Peyer's patch (tissue), 4 donors: ENCODE results near the gene AUTS2. TPM values are rescaled to one million over a fixed set of nuclear protein-coding genes. Genes with fewer than 3 reads are reported as not detected.

ENCODE experiments used
- DNase-seq, 3 donors: peaks; one replicate each; pipeline ENCODE4 v3.0.0-alpha.2; 2017 to 2019
- H3K27ac ChIP-seq, 4 donors: fragments of 200-600 bp; sonication (generic); one replicate each; pipeline ENCODE4 v1.5.1; 2016 to 2019
- H3K27me3 ChIP-seq, 2 donors: fragments of 200-600 bp; sonication (generic); one replicate each; pipeline ENCODE4 v1.5.1; 2019
- H3K36me3 ChIP-seq, 3 donors: fragments of 200-600 bp; sonication (generic); one replicate each; pipeline ENCODE4 v1.5.1; 2016 to 2019
- H3K4me1 ChIP-seq, 4 donors: fragments of 200-600 bp; sonication (generic); one replicate each; pipeline ENCODE4 v1.5.1; 2016 to 2019
- H3K4me3 ChIP-seq, 4 donors: fragments of 200-600 bp; sonication (generic); 1 replicate in 3 of 4; 2 replicates in 1 of 4; pipeline ENCODE4 v1.5.1; 2016 to 2019; ENCODE audit warnings: mild to moderate bottlenecking in 1 of 4
- H3K9me3 ChIP-seq, 4 donors: fragments of 200-600 bp; sonication (generic); one replicate each; pipeline ENCODE4 v1.5.1; 2016 to 2019; ENCODE audit warnings: mild to moderate bottlenecking in 1 of 4
- CTCF ChIP-seq, 6 experiments: fragments of 450-650 bp in 4 of 6; fragments of 200-600 bp in 2 of 6; sonication (generic) in 1 of 6; IDR thresholded peaks; one replicate each; pipeline ENCODE4 v1.5.1; 2017 to 2019; ENCODE audit warnings: antibody characterized with exemption in 6 of 6, mild to moderate bottlenecking in 3 of 6, moderate library complexity in 1 of 6
- POLR2A ChIP-seq, 2 donors: fragments of 450-650 bp; IDR thresholded peaks; one replicate each; pipeline ENCODE4 v1.5.1; 2017; ENCODE audit warnings: antibody characterized with exemption in 2 of 2, mild to moderate bottlenecking in 2 of 2, moderate library complexity in 2 of 2
- total RNA-seq, 4 donors: library from RNA; depleted of rRNA; stranded (reverse); fragments of >200 nt; gene quantifications; one replicate each; pipeline ENCODE4 v1.1.0, GENCODE V29; 2016

AUTS2 gene
- total RNA-seq, 4 donors from 2014 or later = 55.9 to 90.0 (median 72.6) TPM

GRCh38 chr7:70710651-70711050, 1112.4 kb downstream of the AUTS2 start:
- Histone ChIP-seq H3K4me3 (no peak overlapping the region), H3K9me3 (no peaks in the 10 kb centered on the region), H3K36me3 (no peaks in the 10 kb centered on the region), H3K27me3 (no peaks in the 10 kb centered on the region), H3K27ac (no peak overlapping the region), H3K4me1 (peaks cover 0 to 8% (median 0%) of the 10 kb centered on the region in 4 donors)
- DNase-seq = no peak
- TF ChIP-seq POLR2A (IDR thresholded peaks at IDR 0.05) = no peak
- no peak for TF ChIP-seq CTCF (IDR thresholded peaks at IDR 0.05)

- H3K4me1 ChIP-seq = peaks cover 0 to 8% (median 0%) of the 10 kb centered on the region in 4 donors
- H3K27ac ChIP-seq = no peak overlapping the region
- no peaks in the 10 kb centered on the region for H3K36me3 ChIP-seq
- no peaks in the 10 kb centered on the region for H3K9me3 ChIP-seq
- no peak for DNase-seq
- H3K27me3 ChIP-seq = no peaks in the 10 kb centered on the region
- H3K4me3 ChIP-seq = no peak overlapping the region
- TF ChIP-seq POLR2A (IDR thresholded peaks at IDR 0.05) = no peak
- TF ChIP-seq CTCF (IDR thresholded peaks at IDR 0.05) = no peak
Measured at GRCh38 chr7:70711452-70711851, 1113.2 kb downstream of the AUTS2 start.

- Histone ChIP-seq H3K27ac (no peak overlapping the region), H3K27me3 (no peaks in the 10 kb centered on the region), H3K4me1 (peaks cover 0 to 8% (median 0%) of the 10 kb centered on the region in 4 donors), H3K4me3 (no peak overlapping the region), H3K9me3 (no peaks in the 10 kb centered on the region), H3K36me3 (no peaks in the 10 kb centered on the region)
- DNase-seq = no peak
- no peak for TF ChIP-seq CTCF (IDR thresholded peaks at IDR 0.05)
- no peak for TF ChIP-seq POLR2A (IDR thresholded peaks at IDR 0.05)
Measured at GRCh38 chr7:70712942-70713341, 1114.7 kb downstream of the AUTS2 start.

- Histone ChIP-seq H3K4me3 (no peak overlapping the region), H3K9me3 (no peaks in the 10 kb centered on the region), H3K36me3 (no peaks in the 10 kb centered on the region), H3K27me3 (no peaks in the 10 kb centered on the region), H3K27ac (no peak overlapping the region), H3K4me1 (peaks cover 0 to 8% (median 0%) of the 10 kb centered on the region in 4 donors)
- TF ChIP-seq CTCF (IDR thresholded peaks at IDR 0.05) = no peak
- no peak for TF ChIP-seq POLR2A (IDR thresholded peaks at IDR 0.05)
- no peak for DNase-seq
Measured at GRCh38 chr7:70714506-70715038, 1116.3 kb downstream of the AUTS2 start.

GRCh38 chr7:70717553-70718329, 1119.5 kb downstream of the AUTS2 start:
- Histone ChIP-seq H3K4me1 (peaks cover 0 to 9% (median 0%) of the 10 kb centered on the region in 4 donors), H3K36me3 (no peaks in the 10 kb centered on the region), H3K27ac (no peak overlapping the region), H3K9me3 (no peaks in the 10 kb centered on the region), H3K27me3 (no peaks in the 10 kb centered on the region), H3K4me3 (no peak overlapping the region)
- no peak for DNase-seq
- TF ChIP-seq POLR2A (IDR thresholded peaks at IDR 0.05) (no peak), CTCF (IDR thresholded peaks at IDR 0.05) (no peak)
